Measurements from ENCODE around the gene ANAPC15. TPM values are rescaled to one million over a fixed set of nuclear protein-coding genes. Genes with fewer than 3 reads are reported as not detected.

ANAPC15 gene
- total and polyA plus RNA-seq, 4 donors: 8.4 to 22.4 (median 15.0) TPM

- no peak for TF ChIP-seq FOXA2 (IDR thresholded peaks at IDR 0.05)
These were observed 34.0 kb downstream of the ANAPC15 start (continued) for GRCh38 chr11:72078477-72078876.

- peaks cover 0 to 8% (median 1%) of the 10 kb centered on the region in 4 donors for H3K4me1 ChIP-seq (ENCODE audit: control insufficient read depth in 4 of 4, insufficient read depth in 4 of 4, low read length in 3 of 4)
- no peak for TF ChIP-seq RAD21 (IDR thresholded peaks at IDR 0.05)
- TF ChIP-seq REST (IDR thresholded peaks at IDR 0.05): no peak
- TF ChIP-seq MAX (IDR thresholded peaks at IDR 0.05): no peak
- no peaks in the 10 kb centered on the region for H3K36me3 ChIP-seq (ENCODE audit: control insufficient read depth in 4 of 4, insufficient read depth in 3 of 4, low read depth in 1 of 4, low read length in 3 of 4)
- no peaks in the 10 kb centered on the region for H3K9me3 ChIP-seq (ENCODE audit: control insufficient read depth in 4 of 4, low read length in 3 of 4)
- H3K9ac ChIP-seq (ENCODE audit: low read depth in 1 of 2, low read length in 2 of 2): no peak overlapping the region
- no peak overlapping the region for H3K4me3 ChIP-seq (ENCODE audit: low read depth in 1 of 3, low read length in 3 of 3)
- no peak for DNase-seq (ENCODE audit: low spot score)
- H3K27me3 ChIP-seq (ENCODE audit: control insufficient read depth in 4 of 4, insufficient read depth in 4 of 4, low read length in 3 of 4): no peaks in the 10 kb centered on the region
- no peak overlapping the region for H3K27ac ChIP-seq (ENCODE audit: low read depth in 1 of 2, low read length in 2 of 2)
- 97% methylated on average over 4 of the region's 4 CpGs for WGBS
These were observed 36.7 kb downstream of the ANAPC15 start for GRCh38 chr11:72075756-72076155.

GRCh38 chr11:72075109-72075508 lies 37.4 kb downstream of the ANAPC15 start:
- no peak for TF ChIP-seq YY1 (IDR thresholded peaks at IDR 0.05)
- TF ChIP-seq CTCF (IDR thresholded peaks at IDR 0.05; ENCODE audit: low read depth, low read length, missing input control): no peak
- TF ChIP-seq REST (IDR thresholded peaks at IDR 0.05): no peak
- TF ChIP-seq RXRA (IDR thresholded peaks at IDR 0.05): no peak
- TF ChIP-seq HNF4G (IDR thresholded peaks at IDR 0.05): no peak
- TF ChIP-seq EGR1 (IDR thresholded peaks at IDR 0.05; ENCODE audit: low read depth in 2 of 2): no peak
- no peak for TF ChIP-seq ATF3 (IDR thresholded peaks at IDR 0.05)
- TF ChIP-seq SP1 (IDR thresholded peaks at IDR 0.05): no peak
- TF ChIP-seq ZBTB33 (IDR thresholded peaks at IDR 0.05): no peak
- TF ChIP-seq HNF4A (conservative IDR thresholded peaks at IDR 0.05): no peak
- no peaks in the 10 kb centered on the region for H3K36me3 ChIP-seq (ENCODE audit: control insufficient read depth in 4 of 4, insufficient read depth in 3 of 4, low read depth in 1 of 4, low read length in 3 of 4)
- 91% methylated on average over 1 of the region's 1 CpG for WGBS
- H3K27ac ChIP-seq (ENCODE audit: low read depth in 1 of 2, low read length in 2 of 2): no peak overlapping the region
- H3K4me3 ChIP-seq (ENCODE audit: low read depth in 1 of 3, low read length in 3 of 3): no peak overlapping the region
- no peaks in the 10 kb centered on the region for H3K27me3 ChIP-seq (ENCODE audit: control insufficient read depth in 4 of 4, insufficient read depth in 4 of 4, low read length in 3 of 4)
- H3K9me3 ChIP-seq (ENCODE audit: control insufficient read depth in 4 of 4, low read length in 3 of 4): no peaks in the 10 kb centered on the region
- no peak overlapping the region for H3K9ac ChIP-seq (ENCODE audit: low read depth in 1 of 2, low read length in 2 of 2)
- no peak for DNase-seq (ENCODE audit: low spot score)
- peaks cover 0 to 12% (median 3%) of the 10 kb centered on the region in 4 donors for H3K4me1 ChIP-seq (ENCODE audit: control insufficient read depth in 4 of 4, insufficient read depth in 4 of 4, low read length in 3 of 4)

Data from liver (tissue), 9 donors.